Thoracic aorta (tissue), 2 donors: ENCODE measurements around the gene ZDHHC8. TPM values are rescaled to one million over a fixed set of nuclear protein-coding genes. Genes with fewer than 3 reads are reported as not detected.

Experiments
- ATAC-seq: fragments of 150-250 bp; one replicate; pipeline ENCODE4 v1.8.0; 2017; ENCODE audit warnings: low read depth; ENCODE audit not compliant: insufficient number of reproducible peaks, low FRiP score
- DNase-seq: peaks from one replicate; pipeline ENCODE4 v3.0.0-alpha.2; 2020; ENCODE audit warnings: low spot score
- H3K27ac ChIP-seq, 2 donors: fragments of 200-600 bp; sonication (generic); 1 replicate in 1 of 2; 2 replicates in 1 of 2; pipeline ENCODE4 v1.5.1; 2016; ENCODE audit warnings: mild to moderate bottlenecking in 2 of 2, moderate library complexity in 2 of 2
- H3K27me3 ChIP-seq: fragments of 200-600 bp; sonication (generic); replicated peaks from 2 replicates; pipeline ENCODE4 v1.6.0; 2016; ENCODE audit warnings: mild to moderate bottlenecking; ENCODE audit not compliant: insufficient read depth
- H3K36me3 ChIP-seq: fragments of 200-600 bp; sonication (generic); one replicate; pipeline ENCODE4 v1.5.1; 2016
- H3K4me1 ChIP-seq, 2 donors: fragments of 200-600 bp; sonication (generic); 1 replicate in 1 of 2; 2 replicates in 1 of 2; pipeline versions ENCODE4 v1.5.1 to v1.6.0; 2016; ENCODE audit warnings: low read depth in 2 of 2, mild to moderate bottlenecking in 1 of 2; ENCODE audit not compliant: control insufficient read depth in 1 of 2
- H3K4me3 ChIP-seq: fragments of 200-600 bp; sonication (generic); 2 replicates; pipeline ENCODE4 v1.5.1; 2016; ENCODE audit warnings: mild to moderate bottlenecking
- H3K9me3 ChIP-seq: fragments of 200-600 bp; sonication (generic); 2 replicates; pipeline ENCODE4 v1.5.1; 2016
- CTCF ChIP-seq: fragments of 200-600 bp; sonication (generic); IDR thresholded peaks from one replicate; pipeline ENCODE4 v1.5.1; 2019; ENCODE audit warnings: antibody characterized with exemption
- total RNA-seq, 2 donors: library from RNA; depleted of rRNA; stranded (reverse); fragments of >200 nt; gene quantifications; one replicate each; pipeline versions ENCODE4 v1.1.0 to v1.2.3, GENCODE V29; 2016

Gene ZDHHC8
- total RNA-seq, 2 donors from 2014 or later: 14.8 to 49.8 TPM

GRCh38 chr22:20109411-20110358 is 21.9 kb upstream of the ZDHHC8 start:
- ATAC-seq (no peak), DNase-seq (no peak)
- no peaks in the 10 kb centered on the region for H3K4me1 ChIP-seq
- no peaks in the 10 kb centered on the region for H3K27me3 ChIP-seq
- H3K36me3 ChIP-seq: peaks cover 74% of the 10 kb centered on the region
- H3K27ac ChIP-seq: no peak overlapping the region
- TF ChIP-seq CTCF: no peak
- no peak overlapping the region for H3K4me3 ChIP-seq
- H3K9me3 ChIP-seq: no peaks in the 10 kb centered on the region

GRCh38 chr22:20110359-20110985 is 21.1 kb upstream of the ZDHHC8 start:
- no peak for TF ChIP-seq CTCF
- Histone ChIP-seq H3K4me3 (no peak overlapping the region), H3K27me3 (no peaks in the 10 kb centered on the region), H3K4me1 (peaks cover 0 to 4% of the 10 kb centered on the region in 2 donors), H3K9me3 (no peaks in the 10 kb centered on the region), H3K27ac (no peak overlapping the region), H3K36me3 (peaks cover 69% of the 10 kb centered on the region)
- ATAC-seq (no peak), DNase-seq (no peak)

- no peak overlapping the region for H3K27ac ChIP-seq
- H3K4me1 ChIP-seq: peaks cover 5 to 11% of the 10 kb centered on the region in 2 donors
- TF ChIP-seq CTCF: no peak
- H3K4me3 ChIP-seq: no peak overlapping the region
- no peak for ATAC-seq
- DNase-seq: no peak
- peaks cover 63% of the 10 kb centered on the region for H3K36me3 ChIP-seq
- no peaks in the 10 kb centered on the region for H3K9me3 ChIP-seq
- no peaks in the 10 kb centered on the region for H3K27me3 ChIP-seq
Observed at GRCh38 chr22:20111045-20111688, 20.4 kb upstream of the ZDHHC8 start.

- ATAC-seq (no peak), DNase-seq (no peak)
- Histone ChIP-seq H3K36me3 (peaks cover 55% of the 10 kb centered on the region), H3K4me1 (peaks cover 9 to 15% of the 10 kb centered on the region in 2 donors), H3K4me3 (no peak overlapping the region), H3K27ac (no peak overlapping the region), H3K9me3 (no peaks in the 10 kb centered on the region), H3K27me3 (no peaks in the 10 kb centered on the region)
- TF ChIP-seq CTCF: no peak
Observed at GRCh38 chr22:20111689-20112622, 19.6 kb upstream of the ZDHHC8 start.
